Limb (tissue), 2 donors: ENCODE data around the gene CLPTM1.

ENCODE experiments used
- DNase-seq, 2 donors: peaks; one replicate each; pipeline ENCODE4 v3.0.0-alpha.2; 2016; ENCODE audit errors: extremely low spot score in 2 of 2

CLPTM1 gene

GRCh38 chr19:45008552-45008951 lies 53.4 kb downstream of the CLPTM1 start:
- no peak for DNase-seq

DNA sequence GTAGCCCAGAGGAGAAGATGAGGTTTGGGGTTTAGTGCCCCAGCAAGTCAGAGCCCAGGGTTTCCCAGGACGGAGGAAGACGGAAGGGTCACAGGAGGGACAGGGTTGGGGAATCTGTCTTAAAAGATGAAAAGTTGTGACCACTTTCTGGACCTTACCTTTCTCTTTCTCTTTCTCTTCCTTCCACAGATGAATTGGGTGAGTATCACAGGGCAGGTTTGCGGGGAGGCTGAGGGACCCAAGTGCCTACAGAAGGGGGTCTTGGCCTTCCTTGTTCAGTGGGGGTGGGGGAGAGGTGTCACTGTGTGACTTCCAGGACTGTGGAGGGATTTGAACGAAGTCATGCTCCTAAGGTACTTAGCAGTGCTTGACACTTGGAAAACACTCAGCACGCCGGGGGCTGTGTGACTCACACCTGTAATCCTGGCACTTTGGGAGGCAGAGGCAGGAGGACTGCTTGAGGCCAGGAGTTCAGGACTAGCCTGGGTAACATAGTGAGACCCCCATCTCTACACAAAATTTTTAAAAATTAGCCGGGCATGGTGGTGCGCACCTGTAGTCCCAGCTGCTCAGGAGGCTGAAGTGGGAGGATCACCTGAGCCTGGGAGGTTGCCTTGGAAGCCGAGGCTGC lies 54.6 kb downstream of the CLPTM1 start:
- no peak for DNase-seq

DNA sequence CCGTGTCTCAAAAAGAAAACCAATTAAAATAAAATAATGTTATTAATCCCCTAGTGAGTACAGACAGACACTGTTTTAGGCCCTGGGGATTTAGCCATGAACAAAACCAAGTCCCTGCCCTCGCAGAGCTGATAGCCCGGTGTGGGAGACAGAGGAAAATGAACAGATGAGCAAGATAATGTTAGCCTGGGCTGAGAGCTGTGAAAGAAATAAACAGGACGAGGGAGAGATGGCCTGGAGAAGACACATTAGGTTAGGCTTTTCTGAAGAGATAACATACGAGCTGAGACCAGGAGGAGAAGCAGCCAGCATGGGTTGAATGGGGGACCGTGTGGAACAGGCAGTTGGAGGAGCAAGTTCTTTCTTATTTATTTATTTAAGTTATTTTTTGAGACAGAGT lies 55.1 kb downstream of the CLPTM1 start:
- no peak for DNase-seq

- DNase-seq: no peak
These were observed 56.8 kb downstream of the CLPTM1 start for GRCh38 chr19:45011959-45012358.

DNA sequence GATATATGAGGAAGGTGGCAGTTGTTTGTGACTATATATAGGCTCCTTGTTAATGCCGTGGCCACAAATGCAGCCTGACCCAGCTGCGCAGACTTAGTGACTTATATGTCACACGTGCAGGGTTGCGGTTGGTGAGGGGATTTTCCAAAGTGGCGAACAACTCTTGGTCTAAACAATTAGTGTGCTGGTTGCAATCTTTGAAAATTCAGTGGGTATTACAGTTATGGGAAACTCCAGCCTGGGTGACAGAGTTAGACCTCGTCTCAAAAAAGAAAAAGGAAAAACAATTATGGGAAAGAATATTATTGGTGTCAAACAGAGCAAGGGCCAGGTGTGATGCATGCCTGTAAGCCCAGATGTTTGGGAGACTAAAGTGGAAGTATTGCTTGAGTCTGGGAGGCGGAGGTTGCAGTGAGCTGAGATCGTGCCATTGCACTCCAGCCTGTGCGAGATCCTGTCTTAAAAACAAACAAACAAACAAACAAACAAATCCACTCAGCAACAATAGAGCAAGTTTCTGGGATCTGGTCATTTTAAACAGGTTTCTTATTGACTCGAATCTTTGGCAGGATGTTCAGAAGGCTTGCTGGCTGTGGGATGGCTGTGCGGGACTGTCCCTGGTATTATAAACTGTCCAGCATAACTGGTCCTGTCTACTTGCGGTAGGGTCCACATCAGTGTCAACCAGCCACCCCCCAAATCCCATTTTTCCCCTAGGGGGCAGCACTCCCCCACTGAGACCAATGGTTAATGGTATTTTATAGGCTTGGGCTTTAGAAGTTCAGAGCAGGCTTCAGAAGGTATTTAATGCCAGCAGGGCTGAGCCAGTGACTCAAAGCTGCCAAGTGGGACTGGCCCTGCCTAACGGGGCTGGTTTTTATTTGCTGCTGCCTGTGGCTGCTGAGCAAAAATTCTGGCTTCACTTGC lies 61.5 kb downstream of the CLPTM1 start:
- peak; percentile 24 to 76 for DNase-seq

DNA sequence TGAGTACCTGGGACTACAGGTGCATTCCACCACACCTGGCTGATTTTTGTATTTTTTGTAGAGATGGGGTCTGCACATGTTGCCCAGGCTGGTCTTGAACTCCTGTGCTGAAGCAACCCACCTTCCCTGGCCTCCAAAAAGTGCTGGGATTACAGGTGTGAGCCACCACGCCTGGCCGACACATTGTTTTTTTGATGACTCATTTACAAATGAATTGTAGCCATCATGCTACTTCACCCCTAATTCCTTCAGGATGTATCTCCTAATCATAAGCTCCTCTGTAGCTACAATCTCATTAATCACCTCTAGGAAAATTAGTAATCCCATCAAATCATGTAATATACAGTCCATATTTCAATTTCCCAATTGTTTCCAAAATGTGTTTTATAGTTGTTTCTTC lies 64.0 kb downstream of the CLPTM1 start:
- DNase-seq: no peak

DNA sequence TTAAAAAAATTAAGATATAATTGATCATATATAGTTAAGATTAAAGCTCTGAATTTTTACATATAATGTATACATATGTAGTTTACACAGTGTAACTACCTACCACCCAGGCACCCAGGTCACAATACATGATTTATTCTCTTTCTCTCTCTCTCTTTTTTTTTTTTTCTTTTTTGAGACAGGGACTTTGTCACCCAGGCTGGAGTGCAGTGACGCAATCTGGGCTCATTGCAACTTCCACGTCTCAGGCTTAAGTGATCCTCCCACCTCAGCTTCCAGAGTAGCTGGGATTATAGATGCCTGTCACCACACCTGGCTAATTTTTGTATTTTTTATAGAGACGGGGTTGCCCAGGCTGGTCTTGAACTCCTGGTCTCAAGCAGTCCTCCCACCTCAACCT lies 64.9 kb downstream of the CLPTM1 start:
- no peak for DNase-seq

DNA sequence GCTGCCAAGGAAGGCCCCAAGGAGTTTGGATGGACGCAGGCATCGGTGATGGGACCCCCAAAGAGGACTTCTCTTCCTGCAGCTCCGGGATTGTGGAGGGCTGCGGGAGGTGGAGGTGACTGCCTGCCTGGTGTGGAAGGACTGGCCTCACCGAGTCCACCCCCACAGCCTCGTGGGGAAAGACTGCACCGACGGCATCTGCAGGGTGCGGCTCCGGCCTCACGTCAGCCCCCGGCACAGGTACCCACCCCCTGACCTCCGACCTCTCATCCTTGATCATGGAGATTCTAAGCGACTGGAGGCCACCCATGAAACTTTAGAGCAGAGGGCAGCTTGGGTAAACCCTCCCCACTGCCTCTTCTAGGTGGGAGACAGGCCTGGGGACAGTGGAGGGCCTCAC lies 66.8 kb downstream of the CLPTM1 start:
- DNase-seq: no peak

DNA sequence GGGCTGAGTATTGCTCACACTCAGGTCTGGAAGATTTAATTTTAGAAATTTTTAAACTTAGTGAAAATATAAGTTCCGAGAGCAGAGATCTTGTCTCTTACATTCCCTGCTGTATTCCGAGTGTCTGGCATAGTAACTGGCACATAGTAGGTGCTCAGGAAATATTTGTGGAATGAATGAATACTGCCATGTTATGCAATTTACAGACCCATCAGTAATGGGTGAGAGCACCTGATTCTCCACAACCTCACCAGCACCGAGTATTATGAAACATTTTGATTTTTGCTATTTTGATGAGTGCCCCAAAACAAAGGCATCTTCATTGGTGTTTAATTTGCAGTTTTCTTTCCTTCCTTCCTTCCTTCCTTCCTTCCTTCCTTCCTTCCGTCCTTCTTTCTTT lies 67.9 kb downstream of the CLPTM1 start:
- no peak for DNase-seq

GRCh38 chr19:45025264-45025663 lies 70.1 kb downstream of the CLPTM1 start:
- DNase-seq: no peak

- DNase-seq: no peak
These were observed 72.2 kb downstream of the CLPTM1 start for GRCh38 chr19:45027371-45027770.

DNA sequence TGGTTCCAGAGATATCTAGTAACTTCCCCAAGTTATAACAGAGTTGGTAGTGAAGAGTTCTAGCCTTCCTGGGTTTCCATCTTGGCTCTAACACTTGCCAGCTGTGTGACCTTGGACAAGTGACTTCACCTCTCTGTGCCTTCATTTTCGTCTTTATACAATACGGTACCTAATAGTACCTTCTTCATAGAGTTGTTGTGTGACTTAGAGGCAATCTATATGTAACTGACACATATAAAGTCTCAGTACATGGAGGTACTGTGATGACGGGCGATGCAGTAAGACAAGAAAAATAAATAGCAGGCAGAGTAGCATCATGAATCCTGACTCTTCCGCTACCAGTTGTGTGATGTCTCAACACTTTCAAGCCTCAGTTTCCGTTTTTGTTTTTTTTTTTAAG lies 75.6 kb downstream of the CLPTM1 start:
- no peak for DNase-seq

DNA sequence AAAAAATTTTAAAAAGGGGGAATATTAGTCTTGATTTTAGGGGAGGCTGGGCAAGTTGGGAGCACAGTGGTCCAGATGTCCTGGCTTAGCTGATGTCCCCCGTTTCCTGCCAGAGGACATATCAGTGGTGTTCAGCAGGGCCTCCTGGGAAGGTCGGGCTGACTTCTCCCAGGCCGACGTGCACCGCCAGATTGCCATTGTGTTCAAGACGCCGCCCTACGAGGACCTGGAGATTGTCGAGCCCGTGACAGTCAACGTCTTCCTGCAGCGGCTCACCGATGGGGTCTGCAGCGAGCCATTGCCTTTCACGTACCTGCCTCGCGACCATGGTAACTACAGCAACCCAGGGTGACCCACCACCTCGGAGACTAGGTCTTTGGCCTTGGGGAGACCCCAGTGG lies 77.2 kb downstream of the CLPTM1 start:
- DNase-seq: no peak

- no peak for DNase-seq
These were observed 80.6 kb downstream of the CLPTM1 start for GRCh38 chr19:45035755-45036154.

- DNase-seq: no peak
These were observed 82.4 kb downstream of the CLPTM1 start for GRCh38 chr19:45037393-45038169.

DNA sequence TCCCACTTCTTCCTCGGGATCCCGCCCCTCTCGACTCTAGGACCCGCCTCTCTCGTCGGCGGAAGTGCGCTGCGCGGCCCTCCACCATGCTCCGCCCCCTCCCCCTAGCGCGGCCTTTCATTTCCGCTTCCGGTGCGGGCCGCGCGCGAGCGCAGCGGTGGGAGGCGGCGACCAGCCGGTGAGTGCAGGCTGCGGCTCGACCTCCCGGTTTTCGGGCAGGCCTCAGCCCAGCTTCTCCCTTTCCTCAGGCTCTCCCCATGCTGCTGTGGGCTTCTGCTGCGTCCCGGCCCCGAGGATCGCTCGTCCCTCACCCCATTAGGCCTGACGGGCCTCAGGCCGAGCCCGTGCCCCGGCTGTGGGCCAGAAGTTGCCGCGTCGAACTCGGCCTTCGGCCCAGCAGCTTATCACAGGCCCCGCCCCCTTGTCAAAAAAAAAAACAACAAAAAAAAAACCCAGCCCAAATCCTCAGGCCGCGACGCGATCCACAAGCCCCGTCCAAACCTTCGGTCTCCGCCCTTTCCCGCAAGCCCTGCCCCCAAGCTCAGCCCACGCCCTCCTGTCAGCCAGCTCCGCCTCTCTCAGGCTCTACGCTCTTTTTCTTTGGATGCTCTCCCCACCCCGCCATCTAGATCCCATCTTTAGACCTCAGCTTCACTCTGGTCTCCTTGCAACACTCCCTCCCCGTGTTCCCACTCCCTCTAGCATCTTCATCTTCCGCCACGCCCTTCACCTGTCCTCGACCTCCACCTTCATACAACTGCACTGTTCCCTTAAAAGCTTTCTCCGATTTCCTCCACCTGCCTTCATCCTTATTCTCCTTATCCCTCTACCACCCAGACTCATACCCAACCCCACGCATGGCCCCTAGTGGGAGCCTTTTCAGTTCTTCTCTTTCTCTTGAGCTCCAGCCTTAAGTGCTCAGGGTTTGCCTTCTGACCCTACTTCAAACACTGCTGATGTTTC lies 84.0 kb downstream of the CLPTM1 start, which contains the start of gene CLASRP:
TSS of gene CLASRP (plus strand) at position 115 of the 963 bp plus-strand sequence. CDS start 1,168 bp downstream, outside the sequence.
- DNase-seq: peak; percentile 91 to 94

- DNase-seq: no peak
These were observed 85.0 kb downstream of the CLPTM1 start for GRCh38 chr19:45040059-45040771.

GRCh38 chr19:45041125-45041524 lies 85.9 kb downstream of the CLPTM1 start:
- DNase-seq: no peak
